Limb (tissue), 2 donors: Measurements from ENCODE around the gene DGKI.
"Not testable (repeated sequence)": the region's sequence is repeated elsewhere in the genome, so short reads cannot be mapped to it uniquely, and the experiment has no call there.

Experiments used
- DNase-seq, 2 donors: peaks; one replicate each; pipeline ENCODE4 v3.0.0-alpha.2; 2016; ENCODE audit errors: extremely low spot score in 2 of 2

Gene DGKI

DNA sequence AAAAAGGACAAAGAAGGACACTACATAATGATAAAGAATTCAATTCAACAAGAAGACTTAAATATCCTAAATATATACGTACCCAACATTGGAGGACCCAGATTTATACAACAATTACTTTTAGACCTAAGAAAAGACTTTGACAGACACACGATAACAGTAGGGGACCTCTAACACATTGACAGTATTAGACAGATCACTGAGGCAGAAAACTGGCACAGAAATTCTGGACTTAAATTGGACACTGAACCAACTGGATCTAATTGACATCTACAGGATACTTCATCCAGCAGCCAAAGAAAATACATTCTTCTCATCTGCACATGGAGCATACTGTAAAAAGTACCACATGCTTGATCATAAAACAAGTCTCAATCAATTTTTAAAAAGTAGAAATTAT lies 103.8 kb downstream of the DGKI start:
- no peak for DNase-seq

DNA sequence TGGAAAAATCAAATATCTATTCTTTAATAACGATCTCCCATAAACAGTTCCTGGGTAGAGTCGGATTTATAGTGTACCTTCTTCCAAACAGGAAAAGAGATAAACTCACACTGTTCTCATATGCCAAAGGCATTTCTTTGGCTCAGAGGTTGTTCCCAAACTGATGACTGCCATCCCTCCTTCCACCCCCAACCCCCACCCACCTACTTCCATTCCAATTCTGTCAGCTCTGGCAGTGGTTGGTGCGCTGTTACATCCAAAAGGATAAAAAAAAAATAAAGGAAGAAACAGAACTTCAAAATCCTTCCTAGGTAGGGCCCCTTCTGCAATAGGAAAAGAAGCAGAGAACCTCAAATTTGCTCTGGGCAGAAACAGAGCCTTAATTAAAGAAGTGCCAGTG lies 104.7 kb downstream of the DGKI start:
- no peak for DNase-seq

GRCh38 chr7:137741443-137741842 lies 105.3 kb downstream of the DGKI start:
- DNase-seq, result no peak

GRCh38 chr7:137734221-137734620 lies 112.6 kb downstream of the DGKI start:
- DNase-seq, result no peak

GRCh38 chr7:137732168-137732567 lies 114.6 kb downstream of the DGKI start:
- no peak for DNase-seq

DNA sequence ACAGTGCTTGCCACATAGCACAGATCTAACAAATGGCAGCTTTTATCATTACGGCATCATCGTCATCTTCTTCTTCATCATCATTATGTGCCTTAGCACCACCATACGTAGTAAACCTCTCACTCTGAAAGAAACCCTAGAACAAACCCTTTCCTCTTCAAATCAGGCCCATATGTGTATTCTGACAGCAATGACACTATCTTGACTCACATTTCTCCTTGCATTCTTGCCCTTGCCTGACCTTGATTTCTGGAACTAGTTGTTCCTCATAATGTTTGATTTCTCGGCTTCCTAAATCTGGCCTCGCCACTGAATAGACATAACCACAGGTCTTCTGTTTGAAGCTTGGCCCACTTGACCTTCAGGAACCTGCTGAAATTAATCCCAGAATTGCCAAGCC lies 115.3 kb downstream of the DGKI start:
- DNase-seq, result no peak

DNA sequence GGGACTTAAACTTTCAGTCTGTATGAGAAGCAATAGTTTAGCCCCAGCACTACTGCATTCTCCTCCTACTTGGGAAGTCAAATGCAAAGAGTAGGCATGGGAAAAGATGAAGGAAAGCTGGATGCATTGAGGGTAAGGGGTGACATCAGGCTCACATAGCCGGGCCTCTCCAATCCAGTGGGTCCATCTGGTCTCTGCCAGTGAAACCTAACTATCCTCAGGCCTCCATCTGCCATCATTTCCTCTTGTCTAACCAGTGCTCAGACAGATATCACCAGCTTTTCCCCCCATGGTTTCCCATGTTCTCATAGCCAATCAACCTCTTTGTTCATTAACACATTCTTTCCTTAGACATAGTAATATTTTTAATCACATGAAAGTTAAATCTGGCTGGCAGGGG lies 118.3 kb downstream of the DGKI start:
- no peak for DNase-seq

- DNase-seq, result no peak
Measured at GRCh38 chr7:137727413-137727812, 119.4 kb downstream of the DGKI start.

GRCh38 chr7:137718355-137718754 lies 128.4 kb downstream of the DGKI start:
- no peak for DNase-seq

- no peak for DNase-seq
Measured at GRCh38 chr7:137717811-137718271, 128.9 kb downstream of the DGKI start.

- no peak for DNase-seq
Measured at GRCh38 chr7:137717045-137717444, 129.7 kb downstream of the DGKI start.

- DNase-seq, result no peak
Measured at GRCh38 chr7:137716061-137716460, 130.7 kb downstream of the DGKI start.

- DNase-seq, result no peak
Measured at GRCh38 chr7:137715533-137715932, 131.2 kb downstream of the DGKI start.

- no peak for DNase-seq
Measured at GRCh38 chr7:137715121-137715520, 131.7 kb downstream of the DGKI start.

- not testable (repeated sequence) for DNase-seq
Measured at GRCh38 chr7:137706330-137706729, 140.4 kb downstream of the DGKI start.

GRCh38 chr7:137704723-137705122 lies 142.1 kb downstream of the DGKI start:
- DNase-seq, result no peak

GRCh38 chr7:137703291-137704010 lies 143.3 kb downstream of the DGKI start:
- no peak for DNase-seq

- DNase-seq, result no peak
Measured at GRCh38 chr7:137696988-137697387, 149.8 kb downstream of the DGKI start.

DNA sequence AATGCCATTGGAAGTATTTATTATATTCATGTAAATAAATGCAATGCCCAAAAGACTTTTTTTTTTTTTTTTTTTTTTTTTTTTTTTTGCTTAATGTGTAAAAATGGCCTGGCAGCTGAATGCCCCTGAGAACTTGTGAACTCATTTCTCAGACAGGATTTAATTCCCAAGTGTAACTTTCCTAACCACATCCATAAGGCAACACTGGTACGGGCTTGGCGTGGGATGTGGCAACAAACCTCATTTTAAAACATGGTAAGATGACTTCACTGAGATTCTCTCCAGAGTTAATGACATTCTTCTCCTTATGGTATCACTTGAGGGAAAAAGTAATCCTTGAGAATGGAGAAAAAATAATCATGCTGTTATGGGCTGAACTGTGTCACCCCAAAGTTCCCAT lies 150.4 kb downstream of the DGKI start:
- no peak for DNase-seq

DNA sequence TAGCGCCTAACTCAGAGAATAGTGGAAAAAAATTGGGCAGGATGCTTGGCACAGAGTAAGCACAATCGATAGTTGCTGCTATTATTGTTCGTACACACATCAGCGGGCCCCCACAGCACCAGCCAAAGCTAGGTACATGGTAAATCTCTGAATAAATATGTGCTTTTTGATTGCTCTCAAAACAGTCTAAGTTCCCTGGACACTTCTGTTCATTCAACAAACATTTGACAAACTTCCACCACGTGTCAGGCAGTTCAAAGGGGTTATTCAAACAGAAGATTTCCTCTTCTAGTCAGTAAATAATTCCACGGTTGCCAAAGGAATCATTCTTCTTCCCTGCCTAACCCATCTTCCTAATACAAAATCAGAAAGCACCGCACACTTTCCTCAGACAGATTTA lies 150.8 kb downstream of the DGKI start:
- DNase-seq, result no peak

- DNase-seq, result no peak
Measured at GRCh38 chr7:137695494-137695893, 151.3 kb downstream of the DGKI start.

GRCh38 chr7:137694405-137694804 lies 152.4 kb downstream of the DGKI start:
- DNase-seq, result no peak

- DNase-seq, result no peak
Measured at GRCh38 chr7:137692399-137692798, 154.4 kb downstream of the DGKI start.

DNA sequence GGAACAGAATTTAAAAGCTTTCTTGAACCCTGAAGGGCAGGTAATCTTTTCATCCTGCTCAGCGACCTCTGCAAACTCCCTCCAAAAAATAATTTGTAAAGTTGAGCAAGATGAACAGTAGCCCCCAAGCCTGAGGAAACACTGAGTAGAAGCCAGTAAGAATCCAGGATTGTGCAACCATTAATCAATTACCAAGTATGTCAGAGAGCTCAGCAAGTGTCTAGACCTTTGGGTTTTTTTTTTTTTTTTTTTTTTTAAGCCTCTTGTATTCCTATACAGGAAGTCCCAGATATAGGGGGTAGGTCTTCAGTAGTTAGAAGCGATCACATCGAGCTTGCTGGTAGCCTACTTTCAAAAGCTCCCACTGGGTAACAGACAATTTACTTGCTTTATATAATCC lies 155.2 kb downstream of the DGKI start:
- DNase-seq, result no peak
